Measurements from ENCODE around the gene C10orf105. TPM values are rescaled to one million over a fixed set of nuclear protein-coding genes. Genes with fewer than 3 reads are reported as not detected.

The C10orf105 gene
- total and polyA plus RNA-seq, 7 experiments from 2014 or later, result 0.13 to 1.0 (median 0.19) TPM; not detected in 2

- ATAC-seq (peak; percentile 46), DNase-seq (peak in 1 of 9 donors; percentile 5)
- POLR2A ChIA-PET, result no interaction called here
- Histone ChIP-seq H3K4me1 (ENCODE audit: control insufficient read depth in 2 of 2, insufficient read depth in 2 of 2, low read length in 2 of 2) (peaks cover 0 to 10% of the 10 kb centered on the region in 2 donors), H3K27ac (ENCODE audit: low read depth, low read length) (no peak overlapping the region), H3K9me3 (ENCODE audit: control insufficient read depth in 2 of 3, low read length in 3 of 3) (no peaks in the 10 kb centered on the region), H3K4me3 (ENCODE audit: low read length) (no peak overlapping the region), H3K36me3 (ENCODE audit: control insufficient read depth in 2 of 3, insufficient read depth in 3 of 3, low read length in 3 of 3) (no peaks in the 10 kb centered on the region), H3K27me3 (ENCODE audit: control insufficient read depth in 2 of 2, insufficient read depth in 2 of 2, low read length in 2 of 2) (no peaks in the 10 kb centered on the region)
- Mint-ChIP-seq H3K4me3 (peak overlapping the region in 6 of 10 donors; percentile 0 to 71 (median 36)), H3K4me1 (peaks cover 14 to 35% (median 20%) of the 10 kb centered on the region in 7 donors), H3K27me3 (no peaks in the 10 kb centered on the region), H3K9me3 (peaks cover 0 to 1% (median 0%) of the 10 kb centered on the region in 11 donors), H3K27ac (peak overlapping the region; percentile 41 to 87 (median 77)), H3K36me3 (peaks cover 0 to 2% (median 0%) of the 10 kb centered on the region in 5 donors)
- intact Hi-C loops (cut with micrococcal nuclease), result no loop called here
- CTCF ChIA-PET, result interaction anchor here (0.6 to 0.7 kb wide), 3 partner anchors 218 to 1559 kb away, joined by 3 read pairs; no protein-coding TSS in a partner anchor
These were observed 52.8 kb downstream of the C10orf105 start for GRCh38 chr10:71666639-71667386.

GRCh38 chr10:71665456-71665855 is 54.1 kb downstream of the C10orf105 start:
- no peak for DNase-seq
- Mint-ChIP-seq H3K4me1 (peaks cover 14 to 35% (median 20%) of the 10 kb centered on the region in 7 donors), H3K27me3 (no peaks in the 10 kb centered on the region), H3K27ac (peak overlapping the region in 1 of 9 donors; percentile 47), H3K4me3 (no peak overlapping the region), H3K36me3 (peaks cover 0 to 2% (median 0%) of the 10 kb centered on the region in 5 donors), H3K9me3 (peaks cover 0 to 1% (median 0%) of the 10 kb centered on the region in 11 donors)
- intact Hi-C loops (cut with micrococcal nuclease), result no loop called here
- Histone ChIP-seq H3K4me1 (ENCODE audit: control insufficient read depth in 2 of 2, insufficient read depth in 2 of 2, low read length in 2 of 2) (peaks cover 0 to 10% of the 10 kb centered on the region in 2 donors), H3K9me3 (ENCODE audit: control insufficient read depth in 2 of 3, low read length in 3 of 3) (no peaks in the 10 kb centered on the region), H3K36me3 (ENCODE audit: control insufficient read depth in 2 of 3, insufficient read depth in 3 of 3, low read length in 3 of 3) (no peaks in the 10 kb centered on the region), H3K27me3 (ENCODE audit: control insufficient read depth in 2 of 2, insufficient read depth in 2 of 2, low read length in 2 of 2) (no peaks in the 10 kb centered on the region), H3K27ac (ENCODE audit: low read depth, low read length) (no peak overlapping the region), H3K4me3 (ENCODE audit: low read length) (no peak overlapping the region)
- ATAC-seq, result no peak
- ChIA-PET POLR2A (no interaction called here), CTCF (interaction anchor here (1.0 to 1.1 kb wide), 2 partner anchors 31 to 146 kb away, joined by 3 read pairs; no protein-coding TSS in a partner anchor)

GRCh38 chr10:71664585-71664984 is 55.0 kb downstream of the C10orf105 start:
- intact Hi-C loops (cut with micrococcal nuclease), result loop anchor here in 1 of 2 donors (1.0 kb wide), 2 partner anchors 109 to 148 kb away; partner anchors contain the start of gene VSIR

GRCh38 chr10:71663311-71663710 is 56.3 kb downstream of the C10orf105 start:
- no peak for ATAC-seq

More at GRCh38 chr10:71664585-71664984, 55.0 kb downstream of the C10orf105 start:
- Histone ChIP-seq H3K36me3 (ENCODE audit: control insufficient read depth in 2 of 3, insufficient read depth in 3 of 3, low read length in 3 of 3) (no peaks in the 10 kb centered on the region), H3K27me3 (ENCODE audit: control insufficient read depth in 2 of 2, insufficient read depth in 2 of 2, low read length in 2 of 2) (no peaks in the 10 kb centered on the region), H3K4me1 (ENCODE audit: control insufficient read depth in 2 of 2, insufficient read depth in 2 of 2, low read length in 2 of 2) (peaks cover 0 to 10% of the 10 kb centered on the region in 2 donors), H3K27ac (ENCODE audit: low read depth, low read length) (no peak overlapping the region), H3K9me3 (ENCODE audit: control insufficient read depth in 2 of 3, low read length in 3 of 3) (no peaks in the 10 kb centered on the region), H3K4me3 (ENCODE audit: low read length) (no peak overlapping the region)
- peaks cover 14 to 35% (median 20%) of the 10 kb centered on the region in 7 donors for H3K4me1 Mint-ChIP-seq
- no peak for DNase-seq
- H3K27ac Mint-ChIP-seq, result peak overlapping the region in 1 of 9 donors; percentile 87
- H3K36me3 Mint-ChIP-seq, result peaks cover 0 to 2% (median 0%) of the 10 kb centered on the region in 5 donors
- H3K4me3 Mint-ChIP-seq, result no peak overlapping the region
- CTCF ChIA-PET, result interaction anchor here (1.0 to 1.2 kb wide), 3 partner anchors 32 to 147 kb away, joined by 3 read pairs; no protein-coding TSS in a partner anchor
- no peaks in the 10 kb centered on the region for H3K9me3 Mint-ChIP-seq
- H3K27me3 Mint-ChIP-seq, result no peaks in the 10 kb centered on the region
- POLR2A ChIA-PET, result no interaction called here
- ATAC-seq, result no peak

GRCh38 chr10:71661779-71662336 is 57.7 kb downstream of the C10orf105 start:
- H3K27me3 Mint-ChIP-seq, result no peaks in the 10 kb centered on the region
- H3K4me3 Mint-ChIP-seq, result no peak overlapping the region
- no peak overlapping the region for H3K27ac ChIP-seq (ENCODE audit: low read depth, low read length)
- H3K4me1 ChIP-seq (ENCODE audit: control insufficient read depth in 2 of 2, insufficient read depth in 2 of 2, low read length in 2 of 2), result no peaks in the 10 kb centered on the region
- H3K9me3 ChIP-seq (ENCODE audit: control insufficient read depth in 2 of 3, low read length in 3 of 3), result no peaks in the 10 kb centered on the region
- ATAC-seq, result no peak
- H3K27ac Mint-ChIP-seq, result no peak overlapping the region
- ChIA-PET CTCF (no interaction called here), POLR2A (no interaction called here)
- H3K36me3 Mint-ChIP-seq, result no peaks in the 10 kb centered on the region
- no peak overlapping the region for H3K4me3 ChIP-seq (ENCODE audit: low read length)
- no peak for DNase-seq
- H3K4me1 Mint-ChIP-seq, result peaks cover 5 to 17% (median 8%) of the 10 kb centered on the region in 7 donors
- no peaks in the 10 kb centered on the region for H3K9me3 Mint-ChIP-seq
- intact Hi-C loops (cut with micrococcal nuclease), result no loop called here
- no peaks in the 10 kb centered on the region for H3K36me3 ChIP-seq (ENCODE audit: control insufficient read depth in 2 of 3, insufficient read depth in 3 of 3, low read length in 3 of 3)
- no peaks in the 10 kb centered on the region for H3K27me3 ChIP-seq (ENCODE audit: control insufficient read depth in 2 of 2, insufficient read depth in 2 of 2, low read length in 2 of 2)

More at GRCh38 chr10:71663311-71663710, 56.3 kb downstream of the C10orf105 start:
- no peak overlapping the region for H3K27ac Mint-ChIP-seq
- H3K4me1 Mint-ChIP-seq, result peaks cover 14 to 29% (median 16%) of the 10 kb centered on the region in 7 donors
- Histone ChIP-seq H3K27me3 (ENCODE audit: control insufficient read depth in 2 of 2, insufficient read depth in 2 of 2, low read length in 2 of 2) (no peaks in the 10 kb centered on the region), H3K36me3 (ENCODE audit: control insufficient read depth in 2 of 3, insufficient read depth in 3 of 3, low read length in 3 of 3) (no peaks in the 10 kb centered on the region), H3K9me3 (ENCODE audit: control insufficient read depth in 2 of 3, low read length in 3 of 3) (no peaks in the 10 kb centered on the region), H3K4me3 (ENCODE audit: low read length) (no peak overlapping the region), H3K4me1 (ENCODE audit: control insufficient read depth in 2 of 2, insufficient read depth in 2 of 2, low read length in 2 of 2) (peaks cover 0 to 10% of the 10 kb centered on the region in 2 donors), H3K27ac (ENCODE audit: low read depth, low read length) (no peak overlapping the region)
- intact Hi-C loops (cut with micrococcal nuclease), result no loop called here
- no peaks in the 10 kb centered on the region for H3K9me3 Mint-ChIP-seq
- POLR2A ChIA-PET, result no interaction called here
- peaks cover 0 to 2% (median 0%) of the 10 kb centered on the region in 5 donors for H3K36me3 Mint-ChIP-seq
- H3K27me3 Mint-ChIP-seq, result no peaks in the 10 kb centered on the region
- DNase-seq, result no peak
- no peak overlapping the region for H3K4me3 Mint-ChIP-seq
- CTCF ChIA-PET, result interaction anchor here (1.1 kb wide), 2 partner anchors 33 to 148 kb away, joined by 3 read pairs; no protein-coding TSS in a partner anchor

Data from naive thymus-derived CD4-positive, alpha-beta T cell (primary cell).